HG03558 (cell line): ENCODE measurements around the gene EIF4EBP3.
"Not testable (repeated sequence)": the region's sequence is repeated elsewhere in the genome, so short reads cannot be mapped to it uniquely, and the experiment has no call there.

Experiments used
- ATAC-seq: cut with Tn5 transposase; IDR thresholded peaks from one replicate; pipeline ENCODE4 v1.9.1; 2021; ENCODE audit warnings: moderate number of reproducible peaks; ENCODE audit not compliant: unreplicated experiment; ENCODE audit errors: extremely low read depth

EIF4EBP3 gene

DNA sequence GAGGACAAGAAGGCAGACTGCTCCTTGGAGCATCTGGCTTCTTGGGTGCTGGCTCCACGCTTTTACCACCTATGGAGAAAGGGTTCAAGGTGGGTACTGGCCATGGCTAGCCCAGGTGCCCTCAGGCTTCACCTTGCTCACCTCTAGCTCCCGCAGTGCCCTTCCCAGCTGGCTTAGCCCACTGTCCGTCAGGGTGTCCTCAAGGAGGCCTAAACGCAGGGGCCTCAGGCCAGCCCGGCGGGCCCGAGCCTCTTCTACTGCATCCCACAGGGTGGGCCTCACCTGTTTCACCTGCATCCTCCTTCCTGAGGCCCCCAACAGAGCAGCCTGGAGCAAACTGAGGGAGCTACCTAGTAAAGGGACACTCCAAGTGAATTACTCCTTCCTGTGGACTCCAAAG lies 26.2 kb downstream of the EIF4EBP3 start:
- no peak for ATAC-seq

- ATAC-seq, result no peak
Measured at GRCh38 chr5:140574165-140574564, 26.7 kb downstream of the EIF4EBP3 start.

DNA sequence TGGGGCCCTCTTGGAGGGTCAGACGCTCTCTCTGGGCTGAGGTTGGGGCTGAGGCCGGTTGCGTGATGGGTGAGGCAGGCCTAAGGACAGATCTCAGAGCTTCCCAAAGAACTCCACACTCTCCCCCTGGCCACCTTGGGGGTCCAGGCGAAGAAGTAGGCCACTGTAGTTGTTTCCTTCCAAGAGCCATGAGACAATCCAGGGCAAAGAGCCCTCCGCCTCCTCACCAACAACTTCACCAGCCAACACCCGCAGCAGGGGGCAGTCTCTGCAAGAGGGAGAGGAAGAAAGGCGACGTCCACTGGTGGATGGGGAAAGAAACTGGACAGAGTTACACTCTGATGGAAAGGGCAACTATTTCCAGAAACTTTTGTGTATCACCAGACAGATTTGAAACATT lies 27.8 kb downstream of the EIF4EBP3 start:
- no peak for ATAC-seq

GRCh38 chr5:140576776-140577201 lies 29.3 kb downstream of the EIF4EBP3 start:
- no peak for ATAC-seq

DNA sequence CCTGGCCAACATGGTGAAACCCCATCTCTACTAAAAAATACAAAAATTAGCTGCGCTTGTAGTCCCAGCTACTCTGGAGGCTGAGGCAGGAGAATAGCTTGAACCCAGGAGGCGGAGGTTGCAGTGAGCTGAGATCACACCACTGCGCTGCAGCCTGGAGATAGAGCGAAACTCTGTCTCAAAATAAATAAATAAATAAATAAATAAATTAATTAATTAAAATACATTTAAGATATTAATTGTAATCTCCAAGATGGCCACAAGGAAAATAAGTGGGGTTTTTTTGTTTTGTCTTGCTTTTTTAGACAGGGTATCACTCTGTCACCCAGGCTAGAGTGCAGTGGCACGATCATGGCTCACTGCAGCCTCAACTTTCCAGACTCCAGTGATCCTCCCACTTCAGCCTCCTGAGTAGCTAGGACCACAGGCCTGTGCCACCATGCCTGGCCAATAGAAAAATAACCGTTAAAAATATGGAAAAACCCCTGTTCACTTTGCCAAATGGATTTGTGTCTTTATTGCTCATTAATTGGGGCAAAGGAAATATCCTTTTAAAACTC lies 31.8 kb downstream of the EIF4EBP3 start:
- ATAC-seq, result not testable (repeated sequence)

- ATAC-seq, result no peak
Measured at GRCh38 chr5:140587495-140587894, 40.0 kb downstream of the EIF4EBP3 start.

DNA sequence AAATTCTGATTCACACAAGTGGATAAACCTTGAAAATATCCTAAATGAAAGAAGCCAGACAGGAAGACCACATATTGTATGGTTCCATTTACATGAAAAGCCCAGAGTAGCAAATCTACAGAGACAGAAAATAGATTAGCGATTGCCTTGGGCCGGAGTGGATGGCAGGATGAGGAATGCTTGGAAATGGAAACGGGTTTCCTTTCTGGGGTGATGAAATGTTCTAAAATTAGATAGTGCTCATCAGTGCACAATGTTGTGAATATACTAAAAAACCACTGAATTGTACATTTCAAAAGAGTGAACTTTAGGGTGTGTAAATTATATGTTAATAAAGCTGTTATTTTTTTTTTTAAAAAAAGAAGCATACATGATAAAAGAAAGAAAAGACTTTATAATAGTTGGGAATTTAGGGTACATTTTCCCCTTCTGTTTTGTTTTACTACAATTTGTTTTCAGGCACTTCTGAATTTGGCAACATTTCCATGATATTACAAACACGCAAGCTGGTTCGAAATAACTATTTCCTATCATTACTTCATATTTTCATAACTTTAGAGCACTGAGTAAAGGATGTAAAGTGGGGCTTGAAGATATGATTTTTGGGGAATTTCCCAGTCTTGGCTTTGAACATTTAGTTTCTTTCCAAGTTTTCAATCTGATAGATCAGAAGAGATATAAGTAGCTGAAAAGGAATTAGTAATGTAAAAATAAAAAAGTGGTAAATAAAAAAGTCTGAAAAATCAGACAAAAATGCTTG lies 41.0 kb downstream of the EIF4EBP3 start:
- no peak for ATAC-seq

DNA sequence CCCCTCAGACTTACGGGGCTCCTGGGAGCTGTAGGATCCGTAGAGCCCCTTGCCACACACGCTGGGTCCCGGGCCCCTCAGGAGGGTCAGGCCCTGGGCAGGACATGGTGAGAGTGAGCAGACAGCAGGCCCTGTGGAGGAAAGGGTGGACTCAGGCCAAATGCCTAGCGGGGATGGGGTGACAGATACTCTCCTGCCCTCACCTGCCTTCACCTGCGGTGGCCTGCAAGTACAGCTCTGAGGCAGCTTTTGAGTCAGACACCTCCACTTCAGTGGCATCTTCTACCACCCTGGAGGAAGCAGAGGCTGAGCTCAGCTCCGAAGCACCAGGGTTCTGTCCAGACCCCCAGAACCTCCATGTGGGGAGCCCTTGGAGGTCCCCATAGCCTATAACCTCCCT lies 43.4 kb downstream of the EIF4EBP3 start:
- ATAC-seq, result no peak

DNA sequence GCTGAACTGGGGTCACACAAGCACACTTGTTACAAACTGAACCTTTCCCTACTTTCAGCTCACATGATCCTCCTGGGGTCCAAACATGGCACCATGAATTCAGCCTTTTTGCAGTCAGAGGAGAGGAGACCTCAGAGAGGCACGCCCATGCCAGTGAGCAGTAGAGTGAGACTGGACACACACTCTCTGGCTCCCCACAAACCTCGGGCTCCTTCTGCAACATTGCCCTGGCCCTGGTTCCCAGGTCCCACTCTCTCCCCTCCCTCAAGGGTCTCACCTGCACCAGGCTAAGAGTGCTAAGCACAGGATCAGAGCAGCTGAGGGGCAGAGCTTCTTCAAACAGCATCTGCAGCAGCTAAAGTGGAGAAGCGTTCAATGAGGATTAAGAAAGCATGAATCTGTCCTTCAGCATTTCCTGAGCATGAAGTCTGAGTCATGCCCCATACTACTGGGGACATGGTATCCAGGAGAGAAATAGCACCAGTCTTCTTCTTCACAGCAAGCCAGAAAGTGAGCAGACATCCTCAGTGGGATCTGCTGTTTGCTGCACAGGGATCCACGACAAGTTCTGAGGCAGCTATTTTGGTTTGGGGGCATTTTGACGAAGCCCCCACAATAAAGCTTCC lies 44.4 kb downstream of the EIF4EBP3 start:
- no peak for ATAC-seq

GRCh38 chr5:140593070-140593469 lies 45.6 kb downstream of the EIF4EBP3 start:
- ATAC-seq, result not testable (repeated sequence)

DNA sequence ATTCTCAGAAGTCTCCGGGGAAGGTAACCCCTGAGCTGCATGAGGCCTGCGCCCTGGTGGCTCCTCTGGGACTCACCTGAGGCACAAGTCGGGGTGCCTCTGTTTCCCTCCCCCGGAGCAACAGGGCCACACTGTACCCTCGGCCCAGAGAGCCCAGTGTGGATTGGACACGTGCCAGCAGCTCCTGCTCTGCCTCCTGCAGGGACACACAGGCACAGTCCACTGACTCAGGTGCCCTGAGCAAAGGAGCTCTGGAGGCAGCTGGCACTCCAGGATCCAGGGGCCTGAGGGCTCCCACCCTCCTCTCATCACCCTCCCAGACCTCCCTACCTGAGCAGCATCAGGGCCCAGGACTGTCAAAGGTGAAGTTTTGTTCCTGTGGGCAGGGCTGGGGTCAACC lies 46.7 kb downstream of the EIF4EBP3 start:
- no peak for ATAC-seq

DNA sequence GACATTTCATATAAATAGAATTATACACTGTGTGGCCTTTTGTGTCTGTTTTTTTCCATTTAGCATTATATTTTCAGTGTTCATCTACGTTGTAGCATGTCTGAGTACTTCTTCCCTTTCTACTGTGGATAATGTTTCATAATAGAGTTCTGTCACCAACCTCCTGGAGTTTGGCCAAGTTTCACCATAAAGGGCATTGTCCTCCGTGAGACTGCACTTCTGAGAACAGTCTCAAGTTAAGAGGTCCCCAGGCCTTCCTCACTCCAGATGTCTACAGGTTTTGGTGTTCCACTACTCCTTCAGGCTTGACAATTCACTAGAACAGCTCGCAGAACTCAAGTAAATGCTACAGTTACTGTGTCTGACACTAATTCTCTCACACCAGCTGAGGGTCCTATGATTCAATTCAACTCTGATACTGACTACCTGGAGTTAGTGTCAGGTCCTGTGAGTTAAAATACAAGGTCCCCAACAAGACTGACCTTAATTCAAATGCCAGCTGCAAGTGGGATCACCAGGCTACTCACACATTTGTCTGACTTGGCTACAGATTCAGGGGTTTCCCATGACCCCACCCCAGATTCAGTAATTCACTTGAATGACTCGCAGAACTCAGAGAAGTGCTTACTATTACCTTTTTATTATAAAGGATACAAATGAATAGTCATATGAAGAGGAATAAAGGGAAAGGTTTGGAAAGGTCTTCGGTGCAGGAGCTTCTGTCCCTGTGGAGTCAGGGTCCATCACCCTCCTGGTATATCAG lies 48.3 kb downstream of the EIF4EBP3 start:
- ATAC-seq, result no peak

- ATAC-seq, result no peak
Measured at GRCh38 chr5:140596321-140596741, 48.9 kb downstream of the EIF4EBP3 start.

DNA sequence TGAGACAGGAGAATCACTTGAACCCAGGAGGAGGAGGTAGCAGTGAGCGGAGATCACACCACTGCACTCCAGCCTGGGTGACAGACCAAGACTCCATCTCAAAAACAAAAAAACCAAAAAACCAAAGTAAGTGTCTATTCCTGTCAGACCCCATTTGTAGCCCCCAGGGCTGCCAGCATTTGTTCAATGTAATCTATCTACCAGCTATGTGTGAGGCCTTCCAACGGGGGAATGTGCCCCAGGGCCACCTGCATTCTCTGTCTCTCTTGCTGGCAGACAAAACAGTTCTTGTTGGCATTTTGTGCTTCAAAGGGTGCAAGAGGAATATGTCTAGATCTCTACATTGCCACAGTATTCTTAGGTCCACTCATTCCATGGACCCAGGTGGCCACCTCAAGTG lies 51.4 kb downstream of the EIF4EBP3 start:
- ATAC-seq, result no peak
